Dedifferentiated amniotic fluid mesenchymal stem cell (primary cell): ENCODE data around the gene SHROOM4.

Experiments used
- DNase-seq: peaks from one replicate; pipeline ENCODE4 v3.0.0-alpha.2; 2016; ENCODE audit errors: extremely low spot score

The SHROOM4 gene

GRCh38 chrX:50778272-50778671, 35.7 kb downstream of the SHROOM4 start:
- no peak for DNase-seq

GRCh38 chrX:50776248-50776647, 37.7 kb downstream of the SHROOM4 start:
- DNase-seq = no peak

GRCh38 chrX:50771382-50771781, 42.6 kb downstream of the SHROOM4 start:
- no peak for DNase-seq

- DNase-seq = no peak
These were observed 43.3 kb downstream of the SHROOM4 start for GRCh38 chrX:50770702-50771101.

GRCh38 chrX:50769389-50770063, 44.5 kb downstream of the SHROOM4 start:
- DNase-seq = no peak

- no peak for DNase-seq
These were observed 45.2 kb downstream of the SHROOM4 start for GRCh38 chrX:50768801-50769200.

- no peak for DNase-seq
These were observed 48.0 kb downstream of the SHROOM4 start for GRCh38 chrX:50765986-50766385.

GRCh38 chrX:50762578-50762977, 51.4 kb downstream of the SHROOM4 start:
- no peak for DNase-seq

- DNase-seq = no peak
These were observed 57.7 kb downstream of the SHROOM4 start for GRCh38 chrX:50756276-50756675.

GRCh38 chrX:50751091-50751490, 62.9 kb downstream of the SHROOM4 start:
- DNase-seq = no peak

GRCh38 chrX:50747471-50747900, 66.5 kb downstream of the SHROOM4 start:
- no peak for DNase-seq

- no peak for DNase-seq
These were observed 77.3 kb downstream of the SHROOM4 start for GRCh38 chrX:50736656-50737055.

- no peak for DNase-seq
These were observed 87.7 kb downstream of the SHROOM4 start for GRCh38 chrX:50726296-50726695.

GRCh38 chrX:50725310-50725709, 88.7 kb downstream of the SHROOM4 start:
- no peak for DNase-seq

- DNase-seq = no peak
These were observed 91.0 kb downstream of the SHROOM4 start for GRCh38 chrX:50723006-50723405.

- no peak for DNase-seq
These were observed 92.1 kb downstream of the SHROOM4 start for GRCh38 chrX:50721764-50722521.

GRCh38 chrX:50719614-50720013, 94.4 kb downstream of the SHROOM4 start:
- no peak for DNase-seq

GRCh38 chrX:50718776-50719175, 95.2 kb downstream of the SHROOM4 start:
- no peak for DNase-seq

GRCh38 chrX:50716706-50717105, 97.3 kb downstream of the SHROOM4 start:
- no peak for DNase-seq

- DNase-seq = no peak
These were observed 101.2 kb downstream of the SHROOM4 start for GRCh38 chrX:50712777-50713176.

- no peak for DNase-seq
These were observed 102.1 kb downstream of the SHROOM4 start for GRCh38 chrX:50711907-50712306.

GRCh38 chrX:50707955-50708699, 105.9 kb downstream of the SHROOM4 start:
- DNase-seq = no peak

GRCh38 chrX:50707405-50707804, 106.6 kb downstream of the SHROOM4 start:
- no peak for DNase-seq
